Activated B cell treated with CpG ODN at 0.5 μM for 24 hours (primary cell): Measurements from ENCODE around the gene NPAS4. TPM values are rescaled to one million over a fixed set of nuclear protein-coding genes. Genes with fewer than 3 reads are reported as not detected.
A peak's percentile ranks its signal among the peaks of the same experiment; 100 is the strongest.
"Not testable (repeated sequence)": the region's sequence is repeated elsewhere in the genome, so short reads cannot be mapped to it uniquely, and the experiment has no call there.

Source experiments
- ATAC-seq: fragments of 200-7000 bp; cut with Tn5 transposase; one replicate; pipeline ENCODE4 v1.10.0; 2021; ENCODE audit warnings: low read depth, mild to moderate bottlenecking, moderate library complexity
- CTCF ChIA-PET: fragments of 350-600 bp; sonication (Branson Sonifier 250); formaldehyde crosslinking; loops from one replicate; lab custom pipeline; 2021; ENCODE audit warnings: antibody characterized with exemption; lab: Charles Lee
- POLR2A ChIA-PET: fragments of 350-600 bp; sonication (Branson Sonifier 250); formaldehyde crosslinking; loops from one replicate; lab custom pipeline; 2021; ENCODE audit warnings: antibody characterized with exemption; lab: Charles Lee
- DNase-seq: peaks from one replicate; pipeline ENCODE4 v3.0.0; 2022
- H3K27ac Mint-ChIP-seq: one replicate; pipeline ENCODE4 v1.8.0; 2020; ENCODE audit warnings: mixed read lengths
- H3K27me3 Mint-ChIP-seq: one replicate; pipeline ENCODE4 v1.8.0; 2021; ENCODE audit warnings: mixed read lengths
- H3K36me3 Mint-ChIP-seq: one replicate; pipeline ENCODE4 v1.8.0; 2021; ENCODE audit warnings: low read depth, mixed read lengths
- H3K4me1 Mint-ChIP-seq: one replicate; pipeline ENCODE4 v1.8.0; 2021; ENCODE audit warnings: mixed read lengths
- H3K4me3 Mint-ChIP-seq: one replicate; pipeline ENCODE4 v1.8.0; 2020; ENCODE audit warnings: mild to moderate bottlenecking, mixed read lengths
- H3K9me3 Mint-ChIP-seq: one replicate; pipeline ENCODE4 v1.8.0; 2020; ENCODE audit warnings: mixed read lengths
- intact Hi-C: fragments of 100-400 bp; cut with micrococcal nuclease; formaldehyde crosslinking; loops from one replicate; pipeline ENCODE4 v1.15.1; 2024
- total RNA-seq: library from RNA; stranded (reverse); gene quantifications from 2 replicates; pipeline ENCODE4 v1.2.3, GENCODE V29; 2022
- TF ChIP-seq, protein P1 (sequence below): fragments of 200-600 bp; IDR thresholded peaks from one replicate; pipeline ENCODE4 v1.8.0; 2022; ENCODE audit warnings: antibody characterized with exemption, mild to moderate bottlenecking

NPAS4 gene
- total RNA-seq, 1 donor from 2014 or later = not detected

- POLR2A ChIA-PET = interaction anchor here (1.2 kb wide), 1 partner anchor 24 kb away, joined by 3 read pairs; the partner anchor contains the start of gene MRPL11
- H3K27me3 Mint-ChIP-seq = no peaks in the 10 kb centered on the region
- no peak overlapping the region for H3K27ac Mint-ChIP-seq
- H3K4me1 Mint-ChIP-seq = peaks cover 58% of the 10 kb centered on the region
- no peaks in the 10 kb centered on the region for H3K36me3 Mint-ChIP-seq
- intact Hi-C loops = no loop called here
- no peaks in the 10 kb centered on the region for H3K9me3 Mint-ChIP-seq
- CTCF ChIA-PET = interaction anchor here (0.8 to 1.3 kb wide), 2 partner anchors 23 to 24 kb away, joined by 3 read pairs; partner anchors contain the start of gene MRPL11
- no peak overlapping the region for H3K4me3 Mint-ChIP-seq
- DNase-seq = no peak
- TF ChIP-seq, protein P1, sequence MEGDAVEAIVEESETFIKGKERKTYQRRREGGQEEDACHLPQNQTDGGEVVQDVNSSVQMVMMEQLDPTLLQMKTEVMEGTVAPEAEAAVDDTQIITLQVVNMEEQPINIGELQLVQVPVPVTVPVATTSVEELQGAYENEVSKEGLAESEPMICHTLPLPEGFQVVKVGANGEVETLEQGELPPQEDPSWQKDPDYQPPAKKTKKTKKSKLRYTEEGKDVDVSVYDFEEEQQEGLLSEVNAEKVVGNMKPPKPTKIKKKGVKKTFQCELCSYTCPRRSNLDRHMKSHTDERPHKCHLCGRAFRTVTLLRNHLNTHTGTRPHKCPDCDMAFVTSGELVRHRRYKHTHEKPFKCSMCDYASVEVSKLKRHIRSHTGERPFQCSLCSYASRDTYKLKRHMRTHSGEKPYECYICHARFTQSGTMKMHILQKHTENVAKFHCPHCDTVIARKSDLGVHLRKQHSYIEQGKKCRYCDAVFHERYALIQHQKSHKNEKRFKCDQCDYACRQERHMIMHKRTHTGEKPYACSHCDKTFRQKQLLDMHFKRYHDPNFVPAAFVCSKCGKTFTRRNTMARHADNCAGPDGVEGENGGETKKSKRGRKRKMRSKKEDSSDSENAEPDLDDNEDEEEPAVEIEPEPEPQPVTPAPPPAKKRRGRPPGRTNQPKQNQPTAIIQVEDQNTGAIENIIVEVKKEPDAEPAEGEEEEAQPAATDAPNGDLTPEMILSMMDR = no peak
- no peak for ATAC-seq
These were observed 42.1 kb downstream of the NPAS4 start for GRCh38 chr11:66462911-66463310.

DNA sequence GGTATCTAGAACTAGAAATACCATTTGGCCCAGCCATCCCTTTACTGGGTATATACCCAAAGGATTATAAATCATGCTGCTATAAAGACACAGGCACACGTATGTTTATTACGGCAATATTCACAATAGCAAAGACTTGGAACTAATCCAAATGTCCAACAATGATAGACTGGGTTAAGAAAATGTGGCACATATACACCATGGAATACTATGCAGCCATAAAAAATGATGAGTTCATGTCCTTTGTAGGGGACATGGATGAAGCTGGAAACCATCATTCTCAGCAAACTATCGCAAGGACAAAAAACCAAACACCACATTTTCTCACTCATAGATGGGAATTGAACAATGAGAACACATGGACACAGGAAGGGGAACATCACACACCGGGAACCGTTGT, 43.3 kb downstream of the NPAS4 start:
- H3K27ac Mint-ChIP-seq, H3K27me3 Mint-ChIP-seq, H3K36me3 Mint-ChIP-seq, intact Hi-C loops, POLR2A ChIA-PET, ATAC-seq, DNase-seq, H3K4me3 Mint-ChIP-seq, H3K9me3 Mint-ChIP-seq: not testable (repeated sequence)
- CTCF ChIA-PET = interaction anchor here (1.3 kb wide), 1 partner anchor 25 kb away, joined by 3 read pairs; the partner anchor contains the start of gene MRPL11
- peaks cover 50% of the 10 kb centered on the region for H3K4me1 Mint-ChIP-seq

DNA sequence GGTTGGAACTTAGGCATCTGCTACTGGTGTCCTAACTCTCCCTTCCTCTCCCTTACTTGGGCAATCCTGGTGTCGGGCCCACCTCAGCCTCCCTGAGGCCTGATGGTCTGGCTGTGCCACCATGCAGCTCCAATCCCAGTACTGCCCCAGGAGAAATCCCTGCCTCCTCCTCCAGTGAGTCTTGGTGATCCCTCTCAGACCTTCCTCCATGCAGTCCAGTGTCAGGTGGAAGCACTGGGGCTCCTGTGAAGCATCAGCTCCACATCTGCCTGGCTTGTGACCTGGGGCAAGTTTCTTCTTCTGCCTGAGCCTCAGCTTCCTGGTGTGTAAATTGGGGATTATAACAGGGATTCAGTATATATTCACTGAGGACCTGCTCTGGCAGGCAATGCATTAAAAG, 44.1 kb downstream of the NPAS4 start:
- CTCF ChIA-PET = interaction anchor here (4.1 kb wide), 1 partner anchor 14 kb away, joined by 19 read pairs; the partner anchor contains the start of gene DPP3
- peak overlapping the region; percentile 88 for H3K4me3 Mint-ChIP-seq
- H3K27ac Mint-ChIP-seq = peak overlapping the region; percentile 84

DNA sequence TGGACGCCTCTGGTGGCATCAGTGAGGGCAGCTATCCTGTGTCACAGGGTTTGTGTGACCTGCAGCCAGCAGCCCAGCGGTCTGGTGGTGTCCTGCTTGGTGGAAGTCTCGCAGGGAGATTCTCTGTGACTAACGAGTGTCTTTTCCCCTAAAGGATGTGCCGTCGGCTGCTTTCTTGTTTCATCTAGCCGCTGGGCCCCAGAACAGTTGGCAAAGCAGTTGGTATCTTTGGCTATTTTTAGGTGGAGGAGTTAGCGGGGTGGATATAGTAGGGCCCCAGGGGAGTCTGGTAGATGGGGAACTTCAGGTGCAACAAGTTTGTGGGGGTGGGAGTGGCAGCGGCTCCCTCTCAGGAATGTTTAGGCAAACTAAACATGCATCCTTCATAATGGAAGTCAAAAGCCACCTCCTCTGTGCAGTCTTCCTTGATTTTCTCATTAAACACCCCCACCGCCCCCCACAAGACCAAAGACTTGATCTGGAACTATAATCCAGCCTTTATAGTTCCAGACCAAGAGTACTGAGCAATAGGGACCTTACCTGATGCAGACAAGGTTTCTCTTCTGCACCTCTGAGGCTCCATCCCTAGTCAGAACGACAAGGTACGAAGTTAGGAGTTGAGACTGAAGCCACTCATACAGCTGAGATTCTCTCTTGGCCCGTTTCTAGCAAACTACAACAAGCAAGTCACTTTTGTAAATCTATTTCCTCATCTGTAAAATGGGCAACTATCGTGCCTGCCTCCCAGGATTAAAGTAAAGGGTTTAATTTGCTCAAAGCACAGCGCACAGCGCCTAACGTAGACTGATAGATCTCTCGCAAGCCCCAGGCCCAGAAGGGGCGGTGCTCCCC, 44.8 kb downstream of the NPAS4 start:
- peak overlapping the region; percentile 84 for H3K27ac Mint-ChIP-seq
- POLR2A ChIA-PET = interaction anchor here (1.2 to 4.1 kb wide), 7 partner anchors 8 to 377 kb away, joined by 3 to 63 read pairs (median 13); partner anchors contain the start of genes BBS1, DPP3, MRPL11 and RBM4B
- intact Hi-C loops = loop anchor here (1.0 to 5.0 kb wide), 8 partner anchors 8 to 176 kb away; partner anchors contain the start of genes BBS1, DPP3, NPAS4 and SLC29A2
- no peak for DNase-seq
- peak overlapping the region; percentile 88 for H3K4me3 Mint-ChIP-seq
- no peaks in the 10 kb centered on the region for H3K27me3 Mint-ChIP-seq
- TF ChIP-seq, protein P1 = no peak
- no peaks in the 10 kb centered on the region for H3K36me3 Mint-ChIP-seq
- no peaks in the 10 kb centered on the region for H3K9me3 Mint-ChIP-seq
- H3K4me1 Mint-ChIP-seq = peaks cover 43% of the 10 kb centered on the region
- CTCF ChIA-PET = interaction anchor here (1.5 to 4.1 kb wide), 2 partner anchors 13 to 27 kb away, joined by 12 to 19 read pairs; partner anchors contain the start of genes DPP3 and MRPL11
- no peak for ATAC-seq

More for the DNA sequence above, 44.1 kb downstream of the NPAS4 start:
- intact Hi-C loops = loop anchor here (5.0 kb wide), 1 partner anchor 93 kb away; the partner anchor contains the start of gene SLC29A2
- Mint-ChIP-seq H3K9me3 (no peaks in the 10 kb centered on the region), H3K36me3 (no peaks in the 10 kb centered on the region), H3K4me1 (peaks cover 43% of the 10 kb centered on the region), H3K27me3 (no peaks in the 10 kb centered on the region)
- TF ChIP-seq, protein P1 = no peak
- no peak for ATAC-seq
- no peak for DNase-seq
- POLR2A ChIA-PET = interaction anchor here (3.7 to 4.1 kb wide), 2 partner anchors 15 to 26 kb away, joined by 40 to 63 read pairs; partner anchors contain the start of genes DPP3 and MRPL11

DNA sequence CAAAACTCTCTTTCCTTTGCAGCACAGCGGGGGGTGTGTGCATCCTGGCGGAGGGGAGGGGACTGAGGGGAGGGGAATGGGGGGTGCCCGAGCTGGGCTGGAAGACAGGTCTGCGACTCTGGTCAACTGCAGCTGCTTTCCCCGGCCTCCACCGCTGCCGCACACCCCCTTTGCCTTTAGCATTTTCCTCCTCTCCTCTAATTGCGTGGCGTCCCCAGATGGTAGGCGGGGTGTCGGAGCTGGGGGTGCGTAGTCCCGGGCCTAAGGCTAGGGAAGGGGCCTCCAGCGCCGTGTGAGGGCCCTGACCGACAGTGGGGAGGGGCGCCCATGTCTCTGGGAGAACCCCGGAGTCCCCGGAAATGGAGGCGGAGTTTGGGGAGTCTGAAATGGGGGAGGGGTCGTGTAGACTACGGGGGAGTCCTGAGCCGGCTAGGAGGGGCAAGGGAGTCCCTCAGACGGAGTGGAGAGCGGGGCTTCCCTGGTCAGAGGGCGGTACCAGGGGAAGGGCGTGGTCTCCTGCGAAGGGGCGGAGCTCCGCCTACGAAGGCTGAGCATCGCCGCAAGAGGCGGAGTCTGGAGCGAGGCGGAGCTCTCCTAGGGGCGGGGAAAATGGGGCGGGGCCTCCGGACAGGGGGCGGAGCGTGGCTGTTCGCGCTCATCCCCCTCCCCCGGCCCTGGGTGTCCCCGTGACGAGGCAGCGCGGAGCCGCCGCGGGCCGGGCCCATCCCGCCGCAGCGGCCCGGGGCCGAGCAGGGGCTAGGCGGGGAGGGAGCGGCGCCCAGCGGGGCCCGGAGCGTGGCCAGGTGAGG, 45.6 kb downstream of the NPAS4 start, which contains the start of gene PELI3:
PELI3 (plus strand) TSS at position 681 of the 809 bp plus-strand sequence. CDS start 1,224 bp downstream, outside the sequence.
- H3K27me3 Mint-ChIP-seq = no peaks in the 10 kb centered on the region
- CTCF ChIA-PET = interaction anchor here (1.1 to 4.1 kb wide), 3 partner anchors 12 to 208 kb away, joined by 4 to 19 read pairs (median 12); partner anchors contain the start of genes DPP3 and MRPL11
- H3K4me1 Mint-ChIP-seq = peaks cover 43% of the 10 kb centered on the region
- peak within 1 kb of the TSS; percentile 84 for H3K27ac Mint-ChIP-seq
- peak within 1 kb of the TSS; percentile 88 for H3K4me3 Mint-ChIP-seq
- POLR2A ChIA-PET = interaction anchor here (0.6 to 4.1 kb wide), 25 partner anchors 8 to 854 kb away, joined by 3 to 63 read pairs (median 4); partner anchors contain the start of genes ACTN3, BBS1, CCDC85B and DPP3
- intact Hi-C loops = loop anchor here (1.0 to 5.0 kb wide), 8 partner anchors 9 to 177 kb away; partner anchors contain the start of genes BBS1, DPP3, NPAS4 and SLC29A2
- ATAC-seq (peak; percentile 92), DNase-seq (peak; percentile 92)
- TF ChIP-seq, protein P1 = no peak
- no peaks in the 10 kb centered on the region for H3K9me3 Mint-ChIP-seq
- no peaks in the 10 kb centered on the region for H3K36me3 Mint-ChIP-seq
